CD4-positive, alpha-beta T cell treated with Interleukin-1 beta for 1 hour (primary cell): ENCODE results near the gene ACKR3.

Experiments
- DNase-seq, 2 donors: peaks; one replicate each; pipeline ENCODE4 v3.0.0-alpha.2; 2020 to 2022

Gene ACKR3

GRCh38 chr2:236614551-236614950 lies 44.9 kb downstream of the ACKR3 start:
- no peak for DNase-seq

GRCh38 chr2:236616031-236616430 lies 46.4 kb downstream of the ACKR3 start:
- no peak for DNase-seq

- no peak for DNase-seq
Measured at GRCh38 chr2:236616624-236617023, 47.0 kb downstream of the ACKR3 start.

GRCh38 chr2:236617221-236617737 lies 47.7 kb downstream of the ACKR3 start:
- no peak for DNase-seq

GRCh38 chr2:236617796-236618195 lies 48.2 kb downstream of the ACKR3 start:
- no peak for DNase-seq

GRCh38 chr2:236618370-236618769 lies 48.7 kb downstream of the ACKR3 start:
- DNase-seq = peak in 1 of 2 donors; percentile 3

GRCh38 chr2:236619910-236620612 lies 50.4 kb downstream of the ACKR3 start:
- no peak for DNase-seq

GRCh38 chr2:236621786-236622185 lies 52.2 kb downstream of the ACKR3 start:
- no peak for DNase-seq

- no peak for DNase-seq
Measured at GRCh38 chr2:236622201-236622600, 52.6 kb downstream of the ACKR3 start.

GRCh38 chr2:236622660-236623059 lies 53.0 kb downstream of the ACKR3 start:
- DNase-seq = no peak

- DNase-seq = no peak
Measured at GRCh38 chr2:236623816-236624215, 54.2 kb downstream of the ACKR3 start.

GRCh38 chr2:236625156-236625690 lies 55.6 kb downstream of the ACKR3 start:
- DNase-seq = no peak

GRCh38 chr2:236626391-236627150 lies 56.9 kb downstream of the ACKR3 start:
- DNase-seq = no peak

- DNase-seq = no peak
Measured at GRCh38 chr2:236627193-236627592, 57.6 kb downstream of the ACKR3 start.

GRCh38 chr2:236627841-236628240 lies 58.2 kb downstream of the ACKR3 start:
- DNase-seq = no peak

GRCh38 chr2:236628256-236628901 lies 58.8 kb downstream of the ACKR3 start:
- DNase-seq = no peak

GRCh38 chr2:236628981-236629605 lies 59.5 kb downstream of the ACKR3 start:
- DNase-seq = no peak

GRCh38 chr2:236629961-236630872 lies 60.6 kb downstream of the ACKR3 start:
- DNase-seq = no peak

- no peak for DNase-seq
Measured at GRCh38 chr2:236631281-236631855, 61.7 kb downstream of the ACKR3 start.

GRCh38 chr2:236631856-236632291 lies 62.2 kb downstream of the ACKR3 start:
- no peak for DNase-seq
